GM19099 (cell line): ENCODE measurements around the gene TOB1.

Source experiments
- POLR2A ChIP-seq: IDR thresholded peaks from 3 replicates; pipeline ENCODE4 v1.6.1; 2011; ENCODE audit warnings: low read depth; ENCODE audit not compliant: insufficient read length; ENCODE audit errors: extremely low read depth

TOB1 gene

DNA sequence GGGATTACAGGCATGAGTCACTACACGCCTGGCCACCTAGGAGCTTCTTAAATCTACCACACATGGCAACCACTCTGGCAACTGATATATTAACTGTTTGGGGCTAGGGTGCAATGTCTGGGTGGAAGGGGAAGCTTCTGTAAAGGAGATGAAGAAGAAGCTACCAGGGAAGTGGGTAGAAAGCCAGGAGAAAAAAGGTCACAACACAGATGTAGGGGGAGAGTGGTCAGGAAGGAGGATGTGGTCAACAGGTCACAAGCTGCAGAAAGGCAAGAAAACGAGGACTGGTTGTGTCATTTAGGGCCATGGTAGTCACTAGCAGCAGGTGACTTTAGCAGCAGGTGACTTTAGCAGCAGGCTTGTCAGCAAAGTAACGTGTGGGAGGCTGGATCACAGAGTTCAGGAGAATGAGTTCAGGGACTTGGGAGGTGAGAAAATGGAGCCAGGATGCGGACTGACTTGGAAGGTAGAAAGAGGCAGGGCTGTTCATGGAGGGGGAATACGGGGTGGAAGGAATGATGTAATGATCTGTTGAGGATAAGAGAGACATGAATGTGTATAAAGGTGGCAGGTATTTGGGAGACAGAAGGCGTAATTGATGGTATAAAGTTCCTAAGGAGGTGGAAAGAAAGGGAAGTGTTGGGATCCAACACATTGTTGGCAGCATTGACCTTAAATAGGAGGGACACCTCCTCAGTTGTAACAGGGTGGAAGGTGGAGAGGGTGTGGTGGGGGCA lies 47.1 kb downstream of the TOB1 start:
- no peak for TF ChIP-seq POLR2A

DNA sequence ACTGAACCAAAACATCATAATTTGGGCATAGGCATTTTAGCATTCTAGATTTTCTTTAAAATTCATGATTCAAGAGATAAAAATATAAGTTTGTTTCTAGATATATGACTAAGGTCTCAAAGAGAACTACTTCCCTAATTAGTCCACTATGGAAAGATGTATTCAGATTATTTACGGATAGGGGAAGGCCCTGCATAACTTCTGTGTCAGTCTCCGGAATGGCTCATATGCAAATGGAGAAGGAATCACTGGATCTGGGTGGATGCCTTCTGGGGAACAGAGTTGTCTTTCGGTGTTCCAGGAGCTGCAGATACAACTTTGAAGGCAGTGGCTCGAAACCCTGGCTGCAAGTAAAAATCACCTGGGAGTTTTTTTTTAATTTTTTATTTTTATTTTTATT lies 47.9 kb downstream of the TOB1 start:
- no peak for TF ChIP-seq POLR2A

DNA sequence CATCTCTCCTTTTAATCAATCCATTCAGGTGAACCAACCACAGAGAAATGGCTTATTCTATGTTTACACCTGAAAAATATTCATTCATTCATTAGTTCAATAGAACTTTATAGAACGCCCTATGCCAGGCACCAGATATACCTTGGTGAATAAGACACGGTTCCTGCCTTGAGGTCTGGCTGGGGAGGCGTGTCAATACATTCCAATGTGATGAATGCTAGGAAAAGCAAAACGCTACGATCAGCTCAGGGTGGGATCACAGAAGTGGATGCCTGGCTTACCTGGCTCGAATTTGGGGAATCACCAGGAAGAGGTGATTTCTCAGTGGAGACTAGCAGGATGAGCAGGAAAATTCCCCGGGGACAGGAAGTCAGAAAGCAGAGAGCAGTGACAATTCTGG lies 48.3 kb downstream of the TOB1 start:
- no peak for TF ChIP-seq POLR2A

DNA sequence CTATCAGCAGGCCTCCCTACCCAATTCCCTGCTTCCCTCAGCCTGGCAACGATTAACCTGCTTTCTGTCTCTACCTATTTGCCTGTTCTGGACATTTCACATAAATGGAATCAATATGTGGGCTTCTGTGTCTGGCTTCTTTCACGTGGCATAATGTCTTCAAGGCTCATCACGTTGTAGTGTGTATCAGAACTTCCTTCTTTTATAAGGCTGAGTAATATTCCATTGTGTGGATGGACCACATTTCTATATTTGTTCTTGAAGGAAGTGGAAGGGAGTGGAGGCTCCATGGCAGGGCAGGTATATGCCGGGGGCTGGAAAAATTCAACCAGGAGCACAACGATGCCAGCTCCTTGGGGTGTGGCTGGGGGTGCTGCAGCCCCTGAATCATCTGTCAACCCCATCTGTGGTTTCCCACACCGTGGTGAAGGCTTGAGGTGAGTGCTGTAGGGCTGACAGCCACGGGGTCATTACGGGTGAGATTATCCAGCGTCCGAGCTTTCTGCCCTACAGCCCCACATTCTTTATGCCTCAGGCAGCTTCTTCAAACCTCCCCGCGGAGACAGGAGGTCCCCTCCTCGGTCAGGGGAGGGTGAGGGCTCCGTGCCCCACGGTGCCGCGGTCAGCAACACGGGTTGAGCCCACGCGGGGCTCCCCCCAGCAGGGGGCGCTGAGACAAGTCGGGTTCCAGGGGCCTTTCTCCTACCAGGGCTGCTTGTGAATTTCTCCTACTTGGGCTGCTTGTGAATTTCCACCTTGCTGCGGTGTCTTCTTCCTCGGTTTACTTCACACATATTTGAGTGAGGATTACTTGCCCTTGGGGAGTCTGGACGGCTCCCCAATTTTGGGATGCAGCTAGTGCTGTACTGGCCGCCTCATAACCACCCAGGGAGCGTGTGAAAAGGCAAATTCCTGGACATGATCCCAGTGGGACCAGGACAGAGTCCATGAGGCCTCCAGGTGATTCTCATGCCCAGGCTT lies 49.1 kb downstream of the TOB1 start:
- no peak for TF ChIP-seq POLR2A

DNA sequence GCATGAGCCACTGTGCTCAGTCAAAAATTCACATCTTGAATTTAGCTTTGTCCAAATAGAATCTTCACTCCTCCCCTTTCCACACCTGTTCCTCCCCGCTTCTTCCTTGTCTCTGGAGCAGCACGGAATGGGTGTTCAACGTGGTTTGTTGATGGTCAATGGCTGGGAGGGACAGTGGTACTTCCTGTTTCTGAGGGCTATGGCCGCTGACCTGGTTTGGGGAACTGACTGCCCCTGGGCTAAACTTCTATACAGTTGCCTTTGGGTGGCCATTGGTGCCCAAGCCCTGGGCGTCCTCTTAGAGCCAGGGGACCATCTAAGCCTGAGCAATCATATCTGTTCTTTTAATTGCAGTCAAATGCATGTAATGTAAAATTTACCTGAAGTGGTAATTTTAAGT lies 49.9 kb downstream of the TOB1 start:
- TF ChIP-seq POLR2A = no peak

GRCh38 chr17:50815400-50815799 lies 50.8 kb downstream of the TOB1 start:
- TF ChIP-seq POLR2A = no peak

DNA sequence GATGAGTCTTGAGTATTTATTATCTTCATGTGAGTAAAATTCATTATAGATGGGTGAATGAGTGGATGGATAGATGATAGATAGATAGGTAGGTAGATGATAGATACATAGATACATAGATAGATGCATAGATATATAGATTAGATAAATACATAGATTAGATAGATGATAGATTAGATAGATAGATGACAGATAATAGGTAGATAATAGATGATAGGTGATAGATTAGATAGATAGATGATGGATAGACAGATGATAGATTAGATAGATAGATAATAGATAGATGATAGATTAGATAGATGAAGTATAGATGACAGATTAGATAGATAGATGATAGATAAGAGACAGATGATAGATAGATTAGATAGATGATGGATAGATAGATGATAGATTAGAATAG lies 52.6 kb downstream of the TOB1 start:
- TF ChIP-seq POLR2A = no peak
